Colonic mucosa (tissue), 4 donors: ENCODE results near the gene CAMSAP1. TPM values are rescaled to one million over a fixed set of nuclear protein-coding genes. Genes with fewer than 3 reads are reported as not detected.

ENCODE experiments used
- DNase-seq: peaks from one replicate; pipeline ENCODE4 v3.0.0-alpha.2; 2020
- H3K27ac ChIP-seq: fragments of 200-600 bp; one replicate; pipeline ENCODE4 v1.8.0; 2021
- H3K27me3 ChIP-seq: fragments of 200-600 bp; one replicate; pipeline ENCODE4 v1.8.0; 2021
- H3K36me3 ChIP-seq: fragments of 200-600 bp; one replicate; pipeline ENCODE4 v1.8.0; 2021
- H3K4me1 ChIP-seq: fragments of 200-600 bp; one replicate; pipeline ENCODE4 v1.8.0; 2021; ENCODE audit warnings: mild to moderate bottlenecking
- H3K4me3 ChIP-seq: fragments of 200-600 bp; one replicate; pipeline ENCODE4 v1.8.0; 2021
- H3K9ac ChIP-seq, 2 donors: one replicate each; pipeline ENCODE4 v1.7.0; 2013; ENCODE audit warnings: control low read depth in 2 of 2, low read depth in 2 of 2, low read length in 2 of 2
- H3K9me3 ChIP-seq: fragments of 200-600 bp; one replicate; pipeline ENCODE4 v1.8.0; 2021
- intact Hi-C: fragments of 100-400 bp; cut with DNase I; formaldehyde crosslinking; loops from one replicate; pipeline ENCODE4 v1.14.1; 2022
- total RNA-seq, 2 donors: library from RNA; stranded (reverse); fragmentation: NEBNext Ultra II Directional in 1 of 2; extraction: Animal tissue kit (Norgen Biotek cat#: 25700) in 1 of 2; gene quantifications; one replicate each; pipeline ENCODE4 v1.2.1, GENCODE V29; 2021
- TF ChIP-seq, protein P1 (sequence below): fragments of 200-600 bp; IDR thresholded peaks from one replicate; pipeline ENCODE4 v1.8.0; 2022; ENCODE audit warnings: antibody characterized with exemption, mild to moderate bottlenecking
- donor health status: healthy.
- donor health status: DM: no; HTN: no; CAD: no.
- donor health status: DM: no; HTN: no; CAD: no.

The CAMSAP1 gene
- total RNA-seq, 2 donors from 2014 or later: 14.0 to 14.4 TPM

DNA sequence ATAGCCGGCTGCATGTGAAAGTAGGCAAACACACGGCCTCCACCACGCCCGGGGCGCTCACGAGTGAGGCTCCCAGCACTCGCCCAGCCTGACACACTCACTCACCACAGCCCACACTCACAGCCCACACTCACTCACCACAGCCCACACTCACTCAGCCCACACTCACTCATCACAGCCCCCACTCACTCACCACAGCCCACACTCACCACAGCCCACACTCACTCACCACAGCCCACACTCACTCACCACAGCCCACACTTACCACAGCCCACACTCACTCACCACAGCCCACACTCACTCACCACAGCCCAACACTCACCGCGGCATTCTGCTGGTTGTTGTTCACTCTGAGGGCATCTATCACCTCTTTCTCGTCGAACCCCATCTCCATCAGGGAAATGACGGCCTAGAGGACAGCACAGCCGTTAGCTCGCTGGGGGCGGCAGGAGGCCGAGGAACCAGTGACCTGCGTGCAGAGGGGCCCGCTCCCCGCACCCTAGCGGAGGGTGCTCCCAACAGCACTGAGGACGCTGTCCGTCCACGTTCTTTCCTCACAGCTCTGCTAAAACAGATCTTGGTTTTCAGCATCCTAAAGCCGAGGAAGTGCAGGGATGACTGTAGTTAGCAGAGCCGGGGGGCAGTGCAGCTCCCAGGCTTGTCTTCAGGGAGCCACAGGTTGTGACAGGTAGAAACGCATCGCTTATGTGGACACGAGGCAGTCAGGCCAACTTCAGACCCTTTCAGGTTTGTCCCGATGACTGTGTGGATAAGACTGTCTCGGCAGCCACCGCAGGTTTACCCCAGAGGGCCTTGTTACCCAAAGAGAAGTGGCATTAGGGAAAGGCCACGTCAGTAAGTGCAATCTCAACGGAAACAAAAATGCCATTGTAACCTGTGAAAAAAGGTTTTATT lies 32.3 kb upstream of the CAMSAP1 start:
- no peak overlapping the region for H3K4me3 ChIP-seq
- H3K9me3 ChIP-seq: no peaks in the 10 kb centered on the region
- intact Hi-C loops: no loop called here
- peaks cover 7% of the 10 kb centered on the region for H3K36me3 ChIP-seq
- no peak for DNase-seq
- no peak overlapping the region for H3K9ac ChIP-seq
- no peaks in the 10 kb centered on the region for H3K4me1 ChIP-seq
- H3K27me3 ChIP-seq: no peaks in the 10 kb centered on the region
- TF ChIP-seq, protein P1, sequence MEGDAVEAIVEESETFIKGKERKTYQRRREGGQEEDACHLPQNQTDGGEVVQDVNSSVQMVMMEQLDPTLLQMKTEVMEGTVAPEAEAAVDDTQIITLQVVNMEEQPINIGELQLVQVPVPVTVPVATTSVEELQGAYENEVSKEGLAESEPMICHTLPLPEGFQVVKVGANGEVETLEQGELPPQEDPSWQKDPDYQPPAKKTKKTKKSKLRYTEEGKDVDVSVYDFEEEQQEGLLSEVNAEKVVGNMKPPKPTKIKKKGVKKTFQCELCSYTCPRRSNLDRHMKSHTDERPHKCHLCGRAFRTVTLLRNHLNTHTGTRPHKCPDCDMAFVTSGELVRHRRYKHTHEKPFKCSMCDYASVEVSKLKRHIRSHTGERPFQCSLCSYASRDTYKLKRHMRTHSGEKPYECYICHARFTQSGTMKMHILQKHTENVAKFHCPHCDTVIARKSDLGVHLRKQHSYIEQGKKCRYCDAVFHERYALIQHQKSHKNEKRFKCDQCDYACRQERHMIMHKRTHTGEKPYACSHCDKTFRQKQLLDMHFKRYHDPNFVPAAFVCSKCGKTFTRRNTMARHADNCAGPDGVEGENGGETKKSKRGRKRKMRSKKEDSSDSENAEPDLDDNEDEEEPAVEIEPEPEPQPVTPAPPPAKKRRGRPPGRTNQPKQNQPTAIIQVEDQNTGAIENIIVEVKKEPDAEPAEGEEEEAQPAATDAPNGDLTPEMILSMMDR: no peak
- H3K27ac ChIP-seq: no peak overlapping the region

DNA sequence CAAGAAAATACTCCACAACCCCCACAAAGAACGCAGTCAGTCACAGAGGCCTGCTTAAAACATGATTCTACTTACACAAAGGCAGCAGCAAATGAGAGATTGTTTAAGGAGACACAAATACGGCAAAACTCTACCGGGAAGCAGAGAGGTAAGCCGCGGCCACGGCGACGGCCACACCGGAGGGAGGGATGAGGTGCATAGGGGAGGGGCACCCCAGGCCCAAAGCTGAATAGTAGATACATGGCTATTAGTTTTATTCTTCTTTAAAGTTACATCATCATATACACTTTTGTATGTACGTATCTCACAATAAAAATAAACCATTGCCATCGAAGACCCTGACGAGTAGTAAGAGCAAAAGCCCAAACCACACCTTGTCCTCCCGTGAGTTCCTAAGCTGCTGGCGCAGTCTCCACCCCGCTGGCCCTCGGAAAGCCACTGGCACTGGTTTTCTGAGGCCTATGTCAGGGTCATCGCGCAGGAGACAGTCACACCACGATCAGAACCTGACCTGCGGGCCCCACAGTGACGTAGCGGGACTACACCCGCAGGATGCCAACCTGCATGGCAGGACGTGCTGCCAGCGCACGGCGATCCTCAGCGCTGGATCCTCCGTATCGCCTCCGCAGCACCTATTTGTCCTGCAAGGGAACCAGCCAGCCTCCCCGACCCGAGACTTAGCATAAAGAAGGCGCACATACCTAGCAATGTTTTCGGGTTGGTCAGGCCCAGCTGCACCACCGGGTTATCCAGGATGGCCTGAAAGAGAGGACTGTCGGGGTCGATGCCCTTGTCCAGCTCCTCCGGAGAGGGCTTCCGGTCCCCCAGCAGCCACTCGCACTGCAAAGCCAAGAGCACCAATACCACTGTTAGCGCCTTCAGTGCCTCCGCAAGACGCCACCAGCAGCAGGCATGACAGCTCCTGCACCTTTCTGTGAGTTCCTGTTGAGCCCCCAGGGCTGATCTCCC lies 30.5 kb upstream of the CAMSAP1 start:
- Histone ChIP-seq H3K9me3 (no peaks in the 10 kb centered on the region), H3K4me1 (no peaks in the 10 kb centered on the region), H3K27ac (no peak overlapping the region), H3K4me3 (no peak overlapping the region), H3K27me3 (no peaks in the 10 kb centered on the region), H3K9ac (no peak overlapping the region), H3K36me3 (peaks cover 11% of the 10 kb centered on the region)
- intact Hi-C loops: no loop called here
- TF ChIP-seq, protein P1: no peak
- no peak for DNase-seq

DNA sequence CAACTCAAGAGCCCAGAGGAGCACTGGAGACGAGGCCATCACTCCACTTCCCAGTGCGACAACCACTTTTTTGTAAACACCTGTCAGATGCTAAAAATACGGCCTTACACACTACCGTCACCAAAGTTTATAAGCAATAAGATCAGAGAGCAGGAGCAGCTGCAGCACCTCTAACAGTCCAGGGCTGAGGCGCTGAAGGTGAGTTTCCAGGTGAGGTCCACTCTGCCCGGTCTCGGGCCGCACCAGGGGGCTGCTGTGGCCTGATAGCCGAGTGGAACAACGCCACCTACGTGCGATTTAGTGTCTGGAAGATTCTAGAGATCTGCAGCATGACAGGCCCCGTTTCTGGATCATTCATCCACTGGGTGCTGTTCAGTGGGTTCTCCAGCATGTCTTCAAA lies 25.8 kb upstream of the CAMSAP1 start:
- intact Hi-C loops: no loop called here
- no peak for DNase-seq
- peaks cover 6% of the 10 kb centered on the region for H3K36me3 ChIP-seq

DNA sequence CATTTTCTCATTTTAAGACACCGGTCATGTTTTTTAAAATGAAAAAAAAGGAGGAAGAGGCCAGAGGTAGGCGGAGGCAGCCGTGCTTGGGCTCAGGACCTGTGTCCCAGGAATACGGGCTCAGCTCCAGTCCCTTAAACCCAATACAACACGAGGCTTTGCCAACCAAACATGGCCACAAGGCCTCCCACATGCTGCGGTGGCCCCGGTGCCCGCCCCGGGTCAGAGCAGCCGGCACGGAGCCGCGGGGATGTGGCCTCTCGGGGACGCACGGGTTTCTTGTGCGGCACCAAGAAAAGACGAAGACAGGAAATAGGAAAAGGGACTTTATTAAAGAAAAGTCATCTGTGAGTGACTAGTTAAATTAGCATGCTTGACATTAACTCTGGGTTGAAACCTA lies 25.3 kb upstream of the CAMSAP1 start:
- Histone ChIP-seq H3K36me3 (peaks cover 5% of the 10 kb centered on the region), H3K4me1 (no peaks in the 10 kb centered on the region), H3K27me3 (no peaks in the 10 kb centered on the region), H3K9ac (no peak overlapping the region), H3K9me3 (no peaks in the 10 kb centered on the region), H3K27ac (no peak overlapping the region), H3K4me3 (no peak overlapping the region)
- TF ChIP-seq, protein P1: no peak
- no peak for DNase-seq
- intact Hi-C loops: no loop called here

More for the DNA sequence above, 25.8 kb upstream of the CAMSAP1 start:
- H3K4me1 ChIP-seq: no peaks in the 10 kb centered on the region
- H3K9ac ChIP-seq: no peak overlapping the region
- H3K9me3 ChIP-seq: no peaks in the 10 kb centered on the region
- TF ChIP-seq, protein P1: no peak
- H3K27ac ChIP-seq: no peak overlapping the region
- H3K27me3 ChIP-seq: no peaks in the 10 kb centered on the region
- H3K4me3 ChIP-seq: no peak overlapping the region

DNA sequence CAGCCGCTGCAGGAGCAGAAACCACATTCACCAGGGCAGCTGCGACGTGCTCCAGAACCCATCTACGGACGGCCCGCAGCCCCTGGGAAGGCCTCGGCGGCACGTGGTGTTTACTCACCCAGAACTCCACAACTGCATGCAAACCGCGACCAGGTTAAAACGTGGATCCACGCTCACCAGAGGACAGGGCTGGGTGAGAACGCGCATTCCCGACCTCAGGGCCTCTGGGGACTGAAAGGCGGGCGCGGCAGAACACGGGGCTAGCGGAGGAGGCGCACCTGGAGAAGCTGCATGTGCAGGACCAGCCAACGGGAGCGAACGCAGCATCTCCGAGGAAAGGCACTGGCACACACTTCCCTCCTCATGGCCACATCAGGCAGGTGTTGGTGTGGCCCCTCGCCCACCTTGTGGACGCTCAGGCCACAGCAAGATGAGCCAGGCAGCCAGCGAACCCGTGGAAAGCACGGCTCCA lies 24.0 kb upstream of the CAMSAP1 start:
- Histone ChIP-seq H3K9ac (no peak overlapping the region), H3K4me1 (no peaks in the 10 kb centered on the region), H3K27ac (no peak overlapping the region), H3K27me3 (no peaks in the 10 kb centered on the region), H3K4me3 (no peak overlapping the region), H3K36me3 (peaks cover 5% of the 10 kb centered on the region), H3K9me3 (no peaks in the 10 kb centered on the region)
- TF ChIP-seq, protein P1: no peak
- DNase-seq: no peak
- intact Hi-C loops: no loop called here
